WTC11 (cell line): ENCODE results near the gene RAB10. TPM values are rescaled to one million over a fixed set of nuclear protein-coding genes. Genes with fewer than 3 reads are reported as not detected.

Experiments
- ATAC-seq: fragments of 200-7000 bp; cut with Tn5 transposase; 2 replicates; pipeline ENCODE4 v1.10.0; 2021; ENCODE audit warnings: mild to moderate bottlenecking, moderate library complexity
- CTCF ChIA-PET: fragments of 300-600 bp; sonication (Branson Sonifier 250); formaldehyde crosslinking; loops from one replicate; lab custom pipeline; 2021; ENCODE audit warnings: antibody characterized with exemption; lab: Charles Lee
- POLR2A ChIA-PET: fragments of 350-600 bp; sonication (Branson Sonifier 250); formaldehyde crosslinking; loops from one replicate; lab custom pipeline; 2021; ENCODE audit warnings: antibody characterized with exemption; lab: Charles Lee
- DNase-seq: peaks from one replicate; pipeline ENCODE4 v3.0.0; 2021; ENCODE audit warnings: low spot score
- H3K27ac Mint-ChIP-seq: 2 replicates; pipeline ENCODE4 v1.8.0; 2021; ENCODE audit warnings: mixed read lengths
- H3K27me3 Mint-ChIP-seq: 2 replicates; pipeline ENCODE4 v1.8.0; 2021; ENCODE audit warnings: low read depth, mild to moderate bottlenecking, moderate library complexity, mixed read lengths
- H3K36me3 Mint-ChIP-seq: 2 replicates; pipeline ENCODE4 v1.8.0; 2021; ENCODE audit warnings: mixed read lengths
- H3K4me1 Mint-ChIP-seq: 2 replicates; pipeline ENCODE4 v1.8.0; 2022; ENCODE audit warnings: mixed read lengths
- H3K4me3 Mint-ChIP-seq: 2 replicates; pipeline ENCODE4 v1.8.0; 2021; ENCODE audit warnings: mild to moderate bottlenecking, moderate library complexity, mixed read lengths
- H3K9me3 Mint-ChIP-seq: 2 replicates; pipeline ENCODE4 v1.8.0; 2021; ENCODE audit warnings: mixed read lengths
- ATF6 ChIP-seq: sonication (generic); formaldehyde crosslinking; IDR thresholded peaks from 2 replicates; pipeline ENCODE4 v1.8.1; 2023; ENCODE audit warnings: mild to moderate bottlenecking, missing genetic modification reagents
- CREM ChIP-seq: sonication (generic); formaldehyde crosslinking; IDR thresholded peaks from 2 replicates; pipeline ENCODE4 v1.8.1; 2022; ENCODE audit warnings: mild to moderate bottlenecking, missing genetic modification reagents, moderate library complexity
- FOXK1 ChIP-seq: sonication (generic); formaldehyde crosslinking; IDR thresholded peaks from 2 replicates; pipeline ENCODE4 v1.8.0; 2022; ENCODE audit warnings: mild to moderate bottlenecking, moderate library complexity, missing genetic modification reagents
- HMGA2 ChIP-seq: fragments of 250-450 bp; sonication (Bioruptor Pico); IDR thresholded peaks from 2 replicates; pipeline ENCODE4 v1.4.0; 2021; ENCODE audit warnings: mild to moderate bottlenecking, moderate library complexity
- HMGXB4 ChIP-seq: sonication (generic); formaldehyde crosslinking; IDR thresholded peaks from 2 replicates; pipeline ENCODE4 v1.8.1; 2023; ENCODE audit warnings: mild to moderate bottlenecking, moderate library complexity, missing genetic modification reagents
- IRF2 ChIP-seq: sonication (generic); formaldehyde crosslinking; IDR thresholded peaks from 2 replicates; pipeline ENCODE4 v1.8.0; 2022; ENCODE audit warnings: low read depth, missing genetic modification reagents, borderline replicate concordance
- KAT7 ChIP-seq: sonication (generic); formaldehyde crosslinking; IDR thresholded peaks from 2 replicates; pipeline ENCODE4 v1.8.1; 2023; ENCODE audit warnings: missing genetic modification reagents, mild to moderate bottlenecking, borderline replicate concordance
- MAX ChIP-seq: sonication (generic); formaldehyde crosslinking; IDR thresholded peaks from 2 replicates; pipeline ENCODE4 v1.8.0; 2022; ENCODE audit warnings: mild to moderate bottlenecking, missing genetic modification reagents
- NR3C1 ChIP-seq: sonication (generic); formaldehyde crosslinking; conservative IDR thresholded peaks from 2 replicates; pipeline ENCODE4 v1.8.1; 2023; ENCODE audit warnings: low read depth, mild to moderate bottlenecking, missing genetic modification reagents
- RELA ChIP-seq: sonication (generic); formaldehyde crosslinking; IDR thresholded peaks from 2 replicates; pipeline ENCODE4 v1.8.1; 2022; ENCODE audit warnings: missing genetic modification reagents, mild to moderate bottlenecking, borderline replicate concordance
- ZBTB21 ChIP-seq: sonication (generic); formaldehyde crosslinking; IDR thresholded peaks from 2 replicates; pipeline ENCODE4 v1.8.1; 2023; ENCODE audit warnings: mild to moderate bottlenecking, missing genetic modification reagents, borderline replicate concordance
- ZNF232 ChIP-seq: sonication (generic); formaldehyde crosslinking; IDR thresholded peaks from 2 replicates; pipeline ENCODE4 v1.8.0; 2022; ENCODE audit warnings: mild to moderate bottlenecking, missing genetic modification reagents
- total RNA-seq: library from RNA; stranded (reverse); gene quantifications from 3 replicates; pipeline ENCODE4 v1.2.3, GENCODE V29; 2021
- TF ChIP-seq, protein P1 (sequence below): sonication (generic); formaldehyde crosslinking; IDR thresholded peaks from 2 replicates; pipeline ENCODE4 v1.8.0; 2023; ENCODE audit warnings: mild to moderate bottlenecking, missing genetic modification reagents
- TF ChIP-seq, protein P2 (sequence below): sonication (generic); formaldehyde crosslinking; IDR thresholded peaks from 2 replicates; pipeline ENCODE4 v1.8.1; 2023; ENCODE audit warnings: mild to moderate bottlenecking, missing genetic modification reagents

The RAB10 gene
- total RNA-seq, 1 experiment from 2014 or later, result 127 TPM

DNA sequence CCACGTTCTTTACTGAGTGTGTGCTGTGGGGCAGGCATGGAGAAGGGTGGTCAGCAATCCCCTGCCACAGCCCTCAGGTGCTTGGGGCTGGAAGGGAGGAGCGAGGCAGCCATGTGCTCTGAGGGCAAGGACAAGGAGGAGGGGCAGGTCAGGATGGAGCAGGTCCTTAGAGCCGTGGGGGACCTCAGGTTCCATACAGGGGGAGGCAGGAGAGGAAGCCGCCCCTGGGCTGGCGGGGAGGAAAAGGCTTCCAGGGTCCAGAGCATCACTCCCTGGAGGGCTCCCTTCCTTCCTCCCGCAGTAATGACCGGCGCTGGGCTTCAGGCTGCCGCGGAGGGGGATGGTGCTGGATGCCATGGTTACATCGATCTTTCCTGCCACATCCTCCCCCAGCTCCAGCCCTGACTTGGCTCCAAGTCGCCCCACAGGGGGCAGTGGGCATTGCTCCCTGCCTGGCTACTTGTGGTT, 145.6 kb downstream of the RAB10 start:
- DNase-seq, result peak; percentile 56
- TF ChIP-seq MAX (CRISPR knock-in tag), result peak; percentile 79; the same call in 1 of the 2 replicates
- TF ChIP-seq KAT7, result no peak
- no peak for TF ChIP-seq IRF2 (CRISPR knock-in tag)
- TF ChIP-seq HMGXB4 (CRISPR knock-in tag), result no peak
- no peak for TF ChIP-seq ZNF232 (CRISPR knock-in tag)
- no peak for TF ChIP-seq ZBTB21 (CRISPR knock-in tag)
- TF ChIP-seq, protein P1, sequence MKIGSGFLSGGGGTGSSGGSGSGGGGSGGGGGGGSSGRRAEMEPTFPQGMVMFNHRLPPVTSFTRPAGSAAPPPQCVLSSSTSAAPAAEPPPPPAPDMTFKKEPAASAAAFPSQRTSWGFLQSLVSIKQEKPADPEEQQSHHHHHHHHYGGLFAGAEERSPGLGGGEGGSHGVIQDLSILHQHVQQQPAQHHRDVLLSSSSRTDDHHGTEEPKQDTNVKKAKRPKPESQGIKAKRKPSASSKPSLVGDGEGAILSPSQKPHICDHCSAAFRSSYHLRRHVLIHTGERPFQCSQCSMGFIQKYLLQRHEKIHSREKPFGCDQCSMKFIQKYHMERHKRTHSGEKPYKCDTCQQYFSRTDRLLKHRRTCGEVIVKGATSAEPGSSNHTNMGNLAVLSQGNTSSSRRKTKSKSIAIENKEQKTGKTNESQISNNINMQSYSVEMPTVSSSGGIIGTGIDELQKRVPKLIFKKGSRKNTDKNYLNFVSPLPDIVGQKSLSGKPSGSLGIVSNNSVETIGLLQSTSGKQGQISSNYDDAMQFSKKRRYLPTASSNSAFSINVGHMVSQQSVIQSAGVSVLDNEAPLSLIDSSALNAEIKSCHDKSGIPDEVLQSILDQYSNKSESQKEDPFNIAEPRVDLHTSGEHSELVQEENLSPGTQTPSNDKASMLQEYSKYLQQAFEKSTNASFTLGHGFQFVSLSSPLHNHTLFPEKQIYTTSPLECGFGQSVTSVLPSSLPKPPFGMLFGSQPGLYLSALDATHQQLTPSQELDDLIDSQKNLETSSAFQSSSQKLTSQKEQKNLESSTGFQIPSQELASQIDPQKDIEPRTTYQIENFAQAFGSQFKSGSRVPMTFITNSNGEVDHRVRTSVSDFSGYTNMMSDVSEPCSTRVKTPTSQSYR (CRISPR knock-in tag), result 0 out of 2 replicates have a peak, but pooled peaks have one; percentile 35
- TF ChIP-seq, protein P2, sequence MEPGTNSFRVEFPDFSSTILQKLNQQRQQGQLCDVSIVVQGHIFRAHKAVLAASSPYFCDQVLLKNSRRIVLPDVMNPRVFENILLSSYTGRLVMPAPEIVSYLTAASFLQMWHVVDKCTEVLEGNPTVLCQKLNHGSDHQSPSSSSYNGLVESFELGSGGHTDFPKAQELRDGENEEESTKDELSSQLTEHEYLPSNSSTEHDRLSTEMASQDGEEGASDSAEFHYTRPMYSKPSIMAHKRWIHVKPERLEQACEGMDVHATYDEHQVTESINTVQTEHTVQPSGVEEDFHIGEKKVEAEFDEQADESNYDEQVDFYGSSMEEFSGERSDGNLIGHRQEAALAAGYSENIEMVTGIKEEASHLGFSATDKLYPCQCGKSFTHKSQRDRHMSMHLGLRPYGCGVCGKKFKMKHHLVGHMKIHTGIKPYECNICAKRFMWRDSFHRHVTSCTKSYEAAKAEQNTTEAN (CRISPR knock-in tag), result no peak
- no peak for TF ChIP-seq RELA
- TF ChIP-seq NR3C1 (CRISPR knock-in tag), result no peak
- no peak for TF ChIP-seq ATF6
- TF ChIP-seq, all 79 proteins: peak for 2
- CTCF ChIA-PET, result interaction anchor here (0.6 to 1.0 kb wide), 5 partner anchors 12 to 549 kb away, joined by 3 to 4 read pairs (median 4); no protein-coding TSS in a partner anchor
- H3K36me3 Mint-ChIP-seq, result peaks cover 3% of the 10 kb centered on the region
- peak; percentile 54 for ATAC-seq
- H3K27ac Mint-ChIP-seq, result no peak overlapping the region; the same call in 1 of the 2 replicates
- peaks cover 17% of the 10 kb centered on the region for H3K27me3 Mint-ChIP-seq
- H3K4me3 Mint-ChIP-seq, result peak overlapping the region; percentile 77
- POLR2A ChIA-PET, result interaction anchor here (0.5 kb wide), 1 partner anchor 30 kb away, joined by 3 read pairs; no protein-coding TSS in a partner anchor
- peaks cover 26% of the 10 kb centered on the region for H3K4me1 Mint-ChIP-seq
- H3K9me3 Mint-ChIP-seq, result no peaks in the 10 kb centered on the region

DNA sequence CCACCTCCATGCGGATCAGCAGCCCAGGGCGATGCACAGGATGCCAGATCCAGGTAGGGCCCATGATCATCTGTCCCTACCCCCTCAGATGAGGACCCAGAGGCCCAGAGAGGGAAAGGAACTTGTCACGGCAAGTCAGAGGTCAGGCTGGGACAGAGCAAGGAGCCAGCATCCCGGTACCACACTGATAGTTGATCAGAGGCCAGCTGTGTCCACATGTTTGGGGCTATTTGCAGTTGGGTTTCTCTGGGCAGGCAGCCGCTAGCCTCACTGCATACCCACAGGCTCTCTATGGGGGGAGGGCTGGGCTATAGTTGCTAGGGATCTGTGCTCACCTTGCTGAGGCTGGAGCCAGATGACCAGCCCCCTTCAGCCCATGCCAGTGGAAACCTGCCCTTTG, 148.6 kb downstream of the RAB10 start:
- Mint-ChIP-seq H3K36me3 (peaks cover 3% of the 10 kb centered on the region), H3K27me3 (peaks cover 19% of the 10 kb centered on the region), H3K9me3 (no peaks in the 10 kb centered on the region), H3K27ac (no peak overlapping the region), H3K4me1 (peaks cover 24% of the 10 kb centered on the region), H3K4me3 (no peak overlapping the region)
- TF ChIP-seq HMGA2 (CRISPR knock-in tag), result no peak
- no peak for TF ChIP-seq CREM (CRISPR knock-in tag)
- TF ChIP-seq FOXK1 (CRISPR knock-in tag), result no peak
- ChIA-PET CTCF (interaction anchor here (5.7 kb wide), 1 partner anchor 11 kb away, joined by 53 read pairs; the partner anchor contains the start of gene GAREM2), POLR2A (no interaction called here)
- ATAC-seq (no peak), DNase-seq (no peak)
